ENCODE measurements around the gene GALNTL6. TPM values are rescaled to one million over a fixed set of nuclear protein-coding genes. Genes with fewer than 3 reads are reported as not detected.

GALNTL6 gene
- total RNA-seq, 1 experiment from 2014 or later = not detected

DNA sequence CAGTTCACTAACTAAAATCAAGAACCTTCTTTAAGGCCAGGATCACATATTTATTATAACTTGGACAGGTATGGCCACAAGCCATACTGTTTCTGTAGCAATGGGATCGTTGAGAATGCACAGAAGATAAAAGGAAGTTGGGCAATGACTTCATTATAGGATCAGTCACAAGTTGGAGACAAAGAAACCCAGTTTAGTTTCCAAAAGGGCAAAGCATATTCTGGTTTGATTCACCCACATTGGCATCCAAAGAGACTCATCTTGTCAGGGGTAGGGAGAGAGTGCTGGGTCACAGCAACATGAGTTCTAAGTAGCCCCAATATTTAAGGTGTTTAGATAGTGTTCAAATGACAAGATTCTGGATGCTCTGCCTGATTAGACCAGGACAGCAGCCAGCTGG, 1038.3 kb downstream of the GALNTL6 start:
- H3K9me3 ChIP-seq (ENCODE audit: control insufficient read depth, low read depth, low read length) = no peaks in the 10 kb centered on the region
- WGBS (ENCODE audit: extremely low coverage, insufficient read length, low lambda C conversion rate) = no CpG with 5 or more reads among the region's 1 CpG
- no peak overlapping the region for H3K4me3 Mint-ChIP-seq
- no peaks in the 10 kb centered on the region for H3K79me1 ChIP-seq (ENCODE audit: insufficient read depth, low read depth, low read length, poor library complexity, severe bottlenecking)
- H3K9me3 Mint-ChIP-seq = no peaks in the 10 kb centered on the region
- no peak overlapping the region for H2BK12ac ChIP-seq (ENCODE audit: insufficient read length, low read depth, low read length)
- no peak overlapping the region for H3K14ac ChIP-seq (ENCODE audit: insufficient read depth, low read length)
- H3K27me3 ChIP-seq (ENCODE audit: insufficient read depth, low read length) = no peaks in the 10 kb centered on the region
- H4K8ac ChIP-seq (replicated peaks; ENCODE audit: insufficient read length, low read depth, low read length) = no peak overlapping the region
- H3K27ac ChIP-seq (ENCODE audit: insufficient read length, low read depth, low read length) = no peak overlapping the region
- H2BK20ac ChIP-seq (ENCODE audit: low read depth, low read length, poor library complexity, severe bottlenecking) = no peak overlapping the region
- H2AK5ac ChIP-seq (ENCODE audit: insufficient read length, low read length) = no peak overlapping the region
- no peak overlapping the region for H3K4me2 ChIP-seq (ENCODE audit: insufficient read depth, insufficient read length, low read length)
- H3K9ac ChIP-seq (ENCODE audit: extremely low read depth, insufficient read length, low read length) = no peak overlapping the region
- H2BK15ac ChIP-seq (ENCODE audit: low read depth, low read length) = no peak overlapping the region
- no peak overlapping the region for H2BK120ac ChIP-seq (ENCODE audit: low read depth, low read length, poor library complexity, severe bottlenecking)
- no peak overlapping the region for H3T11ph ChIP-seq (ENCODE audit: low read length)
- no peaks in the 10 kb centered on the region for H3K27me3 Mint-ChIP-seq (ENCODE audit: low read depth)
- no peaks in the 10 kb centered on the region for H4K20me1 ChIP-seq (ENCODE audit: control insufficient read depth, insufficient read depth, insufficient read length)
- no peak overlapping the region for H4K91ac ChIP-seq (ENCODE audit: insufficient read length, low read depth, low read length)
- H3K23ac ChIP-seq (ENCODE audit: insufficient read length, low read depth, low read length) = no peak overlapping the region
- no peak overlapping the region for H3K18ac ChIP-seq (ENCODE audit: insufficient read length, low read depth, low read length)
- H3K79me2 ChIP-seq (ENCODE audit: insufficient read depth, low read length) = no peaks in the 10 kb centered on the region
- no peak for DNase-seq
- no peak overlapping the region for H2AFZ ChIP-seq (ENCODE audit: low read length)
- no peaks in the 10 kb centered on the region for H3K4me1 ChIP-seq (ENCODE audit: insufficient read depth, low read length)
- H2BK5ac ChIP-seq (ENCODE audit: insufficient read length, low read length) = no peak overlapping the region
- no peak overlapping the region for H3K56ac ChIP-seq (ENCODE audit: insufficient read length, low read depth, low read length)
- H3K23me2 ChIP-seq (ENCODE audit: insufficient read length, low read depth, low read length, poor library complexity, severe bottlenecking) = no peaks in the 10 kb centered on the region
- no peaks in the 10 kb centered on the region for H3K4me1 Mint-ChIP-seq
- TF ChIP-seq, protein P1, sequence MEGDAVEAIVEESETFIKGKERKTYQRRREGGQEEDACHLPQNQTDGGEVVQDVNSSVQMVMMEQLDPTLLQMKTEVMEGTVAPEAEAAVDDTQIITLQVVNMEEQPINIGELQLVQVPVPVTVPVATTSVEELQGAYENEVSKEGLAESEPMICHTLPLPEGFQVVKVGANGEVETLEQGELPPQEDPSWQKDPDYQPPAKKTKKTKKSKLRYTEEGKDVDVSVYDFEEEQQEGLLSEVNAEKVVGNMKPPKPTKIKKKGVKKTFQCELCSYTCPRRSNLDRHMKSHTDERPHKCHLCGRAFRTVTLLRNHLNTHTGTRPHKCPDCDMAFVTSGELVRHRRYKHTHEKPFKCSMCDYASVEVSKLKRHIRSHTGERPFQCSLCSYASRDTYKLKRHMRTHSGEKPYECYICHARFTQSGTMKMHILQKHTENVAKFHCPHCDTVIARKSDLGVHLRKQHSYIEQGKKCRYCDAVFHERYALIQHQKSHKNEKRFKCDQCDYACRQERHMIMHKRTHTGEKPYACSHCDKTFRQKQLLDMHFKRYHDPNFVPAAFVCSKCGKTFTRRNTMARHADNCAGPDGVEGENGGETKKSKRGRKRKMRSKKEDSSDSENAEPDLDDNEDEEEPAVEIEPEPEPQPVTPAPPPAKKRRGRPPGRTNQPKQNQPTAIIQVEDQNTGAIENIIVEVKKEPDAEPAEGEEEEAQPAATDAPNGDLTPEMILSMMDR (conservative IDR thresholded peaks at IDR 0.05) = no peak
- no peak overlapping the region for H3K27ac Mint-ChIP-seq
- no peaks in the 10 kb centered on the region for H3K36me3 Mint-ChIP-seq (ENCODE audit: insufficient read depth in 1 of 3, low read depth in 3 of 3)
- H4K5ac ChIP-seq (ENCODE audit: insufficient read length, low read depth, low read length) = no peak overlapping the region
- H3K4ac ChIP-seq (ENCODE audit: low read depth, low read length) = no peak overlapping the region
